Activated B cell treated with CpG ODN at 0.5 μM for 24 hours (primary cell): ENCODE results near the gene ISG15. TPM values are rescaled to one million over a fixed set of nuclear protein-coding genes. Genes with fewer than 3 reads are reported as not detected.
"Not testable (repeated sequence)": the region's sequence is repeated elsewhere in the genome, so short reads cannot be mapped to it uniquely, and the experiment has no call there.

ENCODE experiments used
- ATAC-seq: fragments of 200-7000 bp; cut with Tn5 transposase; one replicate; pipeline ENCODE4 v1.10.0; 2021; ENCODE audit warnings: low read depth, mild to moderate bottlenecking, moderate library complexity
- CTCF ChIA-PET: fragments of 350-600 bp; sonication (Branson Sonifier 250); formaldehyde crosslinking; loops from one replicate; lab custom pipeline; 2021; ENCODE audit warnings: antibody characterized with exemption; lab: Charles Lee
- POLR2A ChIA-PET: fragments of 350-600 bp; sonication (Branson Sonifier 250); formaldehyde crosslinking; loops from one replicate; lab custom pipeline; 2021; ENCODE audit warnings: antibody characterized with exemption; lab: Charles Lee
- DNase-seq: peaks from one replicate; pipeline ENCODE4 v3.0.0; 2022
- H3K27ac Mint-ChIP-seq: one replicate; pipeline ENCODE4 v1.8.0; 2020; ENCODE audit warnings: mixed read lengths
- H3K27me3 Mint-ChIP-seq: one replicate; pipeline ENCODE4 v1.8.0; 2021; ENCODE audit warnings: mixed read lengths
- H3K36me3 Mint-ChIP-seq: one replicate; pipeline ENCODE4 v1.8.0; 2021; ENCODE audit warnings: low read depth, mixed read lengths
- H3K4me1 Mint-ChIP-seq: one replicate; pipeline ENCODE4 v1.8.0; 2021; ENCODE audit warnings: mixed read lengths
- H3K4me3 Mint-ChIP-seq: one replicate; pipeline ENCODE4 v1.8.0; 2020; ENCODE audit warnings: mild to moderate bottlenecking, mixed read lengths
- H3K9me3 Mint-ChIP-seq: one replicate; pipeline ENCODE4 v1.8.0; 2020; ENCODE audit warnings: mixed read lengths
- CTCF ChIP-seq: fragments of 200-600 bp; IDR thresholded peaks from one replicate; pipeline ENCODE4 v1.8.0; 2022; ENCODE audit warnings: antibody characterized with exemption, mild to moderate bottlenecking
- intact Hi-C: fragments of 100-400 bp; cut with micrococcal nuclease; formaldehyde crosslinking; loops from one replicate; pipeline ENCODE4 v1.15.1; 2024
- total RNA-seq: library from RNA; stranded (reverse); gene quantifications from 2 replicates; pipeline ENCODE4 v1.2.3, GENCODE V29; 2022

ISG15 gene
- total RNA-seq, 1 donor from 2014 or later, result 25.8 TPM

GRCh38 chr1:991895-992294 is 21.4 kb upstream of the ISG15 start:
- DNase-seq (no peak), ATAC-seq (no peak)
- no peak overlapping the region for H3K4me3 Mint-ChIP-seq
- H3K27me3 Mint-ChIP-seq, result peaks cover 28% of the 10 kb centered on the region
- intact Hi-C loops, result no loop called here
- H3K4me1 Mint-ChIP-seq, result peaks cover 6% of the 10 kb centered on the region
- no peaks in the 10 kb centered on the region for H3K36me3 Mint-ChIP-seq
- POLR2A ChIA-PET, result no interaction called here
- no peak overlapping the region for H3K27ac Mint-ChIP-seq
- CTCF ChIA-PET, result interaction anchor here (0.9 to 1.5 kb wide), 2 partner anchors 7 to 11 kb away, joined by 3 to 4 read pairs; no protein-coding TSS in a partner anchor
- H3K9me3 Mint-ChIP-seq, result peaks cover 2% of the 10 kb centered on the region
- TF ChIP-seq CTCF, result no peak

- intact Hi-C loops, result no loop called here
- Mint-ChIP-seq H3K4me3 (no peak overlapping the region), H3K36me3 (no peaks in the 10 kb centered on the region), H3K4me1 (peaks cover 6% of the 10 kb centered on the region), H3K27ac (no peak overlapping the region), H3K27me3 (peaks cover 32% of the 10 kb centered on the region), H3K9me3 (peaks cover 2% of the 10 kb centered on the region)
- CTCF ChIA-PET, result interaction anchor here (0.9 to 1.5 kb wide), 2 partner anchors 8 to 10 kb away, joined by 3 to 4 read pairs; no protein-coding TSS in a partner anchor
- DNase-seq (no peak), ATAC-seq (no peak)
- POLR2A ChIA-PET, result no interaction called here
- no peak for TF ChIP-seq CTCF
Observed at GRCh38 chr1:992362-992761, 20.9 kb upstream of the ISG15 start.

- no peak overlapping the region for H3K4me3 Mint-ChIP-seq
- no peak for TF ChIP-seq CTCF
- POLR2A ChIA-PET, result no interaction called here
- DNase-seq (no peak), ATAC-seq (no peak)
- intact Hi-C loops, result no loop called here
- peaks cover 28% of the 10 kb centered on the region for H3K27me3 Mint-ChIP-seq
- no peaks in the 10 kb centered on the region for H3K36me3 Mint-ChIP-seq
- H3K27ac Mint-ChIP-seq, result no peak overlapping the region
- CTCF ChIA-PET, result interaction anchor here (1.5 kb wide), 1 partner anchor 9 kb away, joined by 3 read pairs; no protein-coding TSS in a partner anchor
- H3K9me3 Mint-ChIP-seq, result peaks cover 2% of the 10 kb centered on the region
- peaks cover 6% of the 10 kb centered on the region for H3K4me1 Mint-ChIP-seq
Observed at GRCh38 chr1:993379-993995, 19.8 kb upstream of the ISG15 start.

- POLR2A ChIA-PET, H3K4me3 Mint-ChIP-seq: not testable (repeated sequence)
Observed at GRCh38 chr1:994546-994945, 18.8 kb upstream of the ISG15 start.

GRCh38 chr1:995665-996633 is 17.3 kb upstream of the ISG15 start:
- DNase-seq, result no peak
- CTCF ChIA-PET, result interaction anchor here (1.3 kb wide), 1 partner anchor 12 kb away, joined by 4 read pairs; no protein-coding TSS in a partner anchor
- H3K4me3 Mint-ChIP-seq, result no peak overlapping the region

More at GRCh38 chr1:994546-994945, 18.8 kb upstream of the ISG15 start:
- DNase-seq, H3K9me3 Mint-ChIP-seq, H3K4me1 Mint-ChIP-seq, ATAC-seq, CTCF ChIA-PET, intact Hi-C loops, H3K27ac Mint-ChIP-seq, H3K36me3 Mint-ChIP-seq: not testable (repeated sequence)
- peaks cover 23% of the 10 kb centered on the region for H3K27me3 Mint-ChIP-seq

More at GRCh38 chr1:995665-996633, 17.3 kb upstream of the ISG15 start:
- ATAC-seq, result no peak
- no peaks in the 10 kb centered on the region for H3K36me3 Mint-ChIP-seq
- peaks cover 12% of the 10 kb centered on the region for H3K4me1 Mint-ChIP-seq
- POLR2A ChIA-PET, result no interaction called here
- peaks cover 25% of the 10 kb centered on the region for H3K27me3 Mint-ChIP-seq
- intact Hi-C loops, result no loop called here
- H3K9me3 Mint-ChIP-seq, result peaks cover 2% of the 10 kb centered on the region
- no peak for TF ChIP-seq CTCF
- H3K27ac Mint-ChIP-seq, result peak overlapping the region; percentile 41
